SK-N-SH treated with all-trans-retinoic acid at 6 μM for 48 hours (cell line): ENCODE measurements around the gene CCDC73.

ENCODE experiments used
- ATAC-seq: fragments of 200-7000 bp; cut with Tn5 transposase; 3 replicates; pipeline ENCODE4 v1.9.1; 2020; ENCODE audit warnings: mild to moderate bottlenecking, moderate library complexity
- ARNTL ChIP-seq: fragments of 450-650 bp; formaldehyde crosslinking; IDR thresholded peaks from 2 replicates; pipeline ENCODE4 v1.5.0; 2020; ENCODE audit warnings: low read depth, mild to moderate bottlenecking, moderate library complexity, borderline replicate concordance
- BACH2 ChIP-seq: fragments of 250-450 bp; sonication (Bioruptor Pico); IDR thresholded peaks from 2 replicates; pipeline ENCODE4 v1.9.0; 2021; ENCODE audit warnings: mild to moderate bottlenecking, borderline replicate concordance
- CREB5 ChIP-seq: fragments of 250-450 bp; sonication (Bioruptor Pico); IDR thresholded peaks from 2 replicates; pipeline ENCODE4 v1.5.1; 2020; ENCODE audit warnings: low read depth, mild to moderate bottlenecking, moderate library complexity
- CSDC2 ChIP-seq: fragments of 250-450 bp; sonication (Bioruptor Pico); IDR thresholded peaks from 2 replicates; pipeline ENCODE4 v1.5.0; 2020; ENCODE audit warnings: mild to moderate bottlenecking, moderate library complexity
- GLIS3 ChIP-seq: fragments of 250-450 bp; sonication (Bioruptor Pico); IDR thresholded peaks from 2 replicates; pipeline ENCODE4 v1.5.0; 2020; ENCODE audit warnings: mild to moderate bottlenecking, moderate library complexity
- ISL1 ChIP-seq: fragments of 250-450 bp; sonication (Bioruptor Pico); IDR thresholded peaks from 2 replicates; pipeline ENCODE4 v2.1.2; 2022; ENCODE audit warnings: mild to moderate bottlenecking, moderate library complexity
- OSR1 ChIP-seq: fragments of 250-450 bp; sonication (Bioruptor Pico); IDR thresholded peaks from 2 replicates; pipeline ENCODE4 v1.8.0; 2022; ENCODE audit warnings: moderate library complexity, mild to moderate bottlenecking, inconsistent platforms
- RARB ChIP-seq: fragments of 250-450 bp; sonication (Bioruptor Pico); IDR thresholded peaks from 2 replicates; pipeline ENCODE4 v1.8.0; 2021; ENCODE audit warnings: mild to moderate bottlenecking, moderate library complexity
- SNAI2 ChIP-seq: fragments of 250-450 bp; sonication (Bioruptor Pico); IDR thresholded peaks from 2 replicates; pipeline ENCODE4 v1.5.0; 2020; ENCODE audit warnings: mild to moderate bottlenecking, moderate library complexity
- TCF4 ChIP-seq: fragments of 250-450 bp; sonication (Bioruptor Pico); IDR thresholded peaks from 2 replicates; pipeline ENCODE4 v1.8.0; 2021; ENCODE audit warnings: mild to moderate bottlenecking, moderate library complexity, borderline replicate concordance
- TOX ChIP-seq: fragments of 250-450 bp; sonication (Bioruptor Pico); IDR thresholded peaks from 2 replicates; pipeline ENCODE4 v1.8.0; 2021; ENCODE audit warnings: mild to moderate bottlenecking, moderate library complexity, borderline replicate concordance
- ZC3H10 ChIP-seq: fragments of 250-450 bp; sonication (Bioruptor Pico); IDR thresholded peaks from 2 replicates; pipeline ENCODE4 v1.5.1; 2021; ENCODE audit warnings: mild to moderate bottlenecking, moderate library complexity
- ZFP3 ChIP-seq: fragments of 250-450 bp; sonication (Bioruptor Pico); IDR thresholded peaks from 2 replicates; pipeline ENCODE4 v1.5.0; 2020; ENCODE audit warnings: mild to moderate bottlenecking, moderate library complexity
- ZFP30 ChIP-seq: fragments of 450-650 bp; formaldehyde crosslinking; IDR thresholded peaks from 2 replicates; pipeline ENCODE4 v1.5.0; 2022; ENCODE audit warnings: mild to moderate bottlenecking, moderate library complexity
- ZNF565 ChIP-seq: fragments of 450-650 bp; formaldehyde crosslinking; conservative IDR thresholded peaks from 2 replicates; pipeline ENCODE4 v1.5.0; 2020; ENCODE audit warnings: low read depth, mild to moderate bottlenecking, moderate library complexity
- ZNF70 ChIP-seq: fragments of 450-650 bp; formaldehyde crosslinking; IDR thresholded peaks from 2 replicates; pipeline ENCODE4 v1.5.0; 2020; ENCODE audit warnings: mild to moderate bottlenecking, moderate library complexity
- ZNF8 ChIP-seq: fragments of 450-650 bp; formaldehyde crosslinking; IDR thresholded peaks from 2 replicates; pipeline ENCODE4 v1.5.0; 2020; ENCODE audit warnings: mild to moderate bottlenecking, moderate library complexity
- TF ChIP-seq, protein P1 (sequence below): fragments of 250-450 bp; sonication (Bioruptor Pico); IDR thresholded peaks from 2 replicates; pipeline ENCODE4 v1.8.0; 2020; ENCODE audit warnings: mild to moderate bottlenecking, moderate library complexity, borderline replicate concordance
- TF ChIP-seq, protein P2 (sequence below): fragments of 250-450 bp; sonication (Bioruptor Pico); IDR thresholded peaks from 2 replicates; pipeline ENCODE4 v1.8.0; 2021; ENCODE audit warnings: low read depth, mild to moderate bottlenecking, moderate library complexity, borderline replicate concordance
- TF ChIP-seq, protein P3 (sequence below): fragments of 250-450 bp; sonication (Bioruptor Pico); IDR thresholded peaks from 2 replicates; pipeline ENCODE4 v1.5.1; 2021; ENCODE audit warnings: mild to moderate bottlenecking, moderate library complexity
- TF ChIP-seq, protein P4 (sequence below): fragments of 250-450 bp; sonication (Bioruptor Pico); IDR thresholded peaks from 2 replicates; pipeline ENCODE4 v1.5.0; 2020; ENCODE audit warnings: mild to moderate bottlenecking, moderate library complexity

The CCDC73 gene

DNA sequence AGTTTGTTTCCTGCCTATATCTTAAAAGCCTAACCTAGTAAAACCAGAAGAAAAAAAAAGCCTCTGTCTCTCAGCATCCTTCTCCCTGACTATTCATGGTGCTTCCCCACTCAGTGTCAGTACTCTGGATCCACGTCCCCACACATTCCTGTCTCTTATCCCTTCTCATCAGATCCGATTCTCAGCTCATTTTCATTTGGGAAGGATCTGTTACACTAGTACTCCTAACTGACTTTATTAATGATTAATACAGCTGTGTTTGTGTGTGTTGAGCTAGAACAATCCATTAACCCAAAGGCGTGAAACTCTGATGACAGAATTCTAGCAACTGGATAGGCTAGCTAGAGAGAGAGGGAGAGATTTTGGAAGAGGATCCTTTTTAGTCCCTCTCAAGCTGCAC lies 36.8 kb upstream of the CCDC73 start:
- TF ChIP-seq, protein P1, sequence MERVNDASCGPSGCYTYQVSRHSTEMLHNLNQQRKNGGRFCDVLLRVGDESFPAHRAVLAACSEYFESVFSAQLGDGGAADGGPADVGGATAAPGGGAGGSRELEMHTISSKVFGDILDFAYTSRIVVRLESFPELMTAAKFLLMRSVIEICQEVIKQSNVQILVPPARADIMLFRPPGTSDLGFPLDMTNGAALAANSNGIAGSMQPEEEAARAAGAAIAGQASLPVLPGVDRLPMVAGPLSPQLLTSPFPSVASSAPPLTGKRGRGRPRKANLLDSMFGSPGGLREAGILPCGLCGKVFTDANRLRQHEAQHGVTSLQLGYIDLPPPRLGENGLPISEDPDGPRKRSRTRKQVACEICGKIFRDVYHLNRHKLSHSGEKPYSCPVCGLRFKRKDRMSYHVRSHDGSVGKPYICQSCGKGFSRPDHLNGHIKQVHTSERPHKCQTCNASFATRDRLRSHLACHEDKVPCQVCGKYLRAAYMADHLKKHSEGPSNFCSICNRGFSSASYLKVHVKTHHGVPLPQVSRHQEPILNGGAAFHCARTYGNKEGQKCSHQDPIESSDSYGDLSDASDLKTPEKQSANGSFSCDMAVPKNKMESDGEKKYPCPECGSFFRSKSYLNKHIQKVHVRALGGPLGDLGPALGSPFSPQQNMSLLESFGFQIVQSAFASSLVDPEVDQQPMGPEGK (CRISPR knock-in tag) = no peak
- no peak for TF ChIP-seq ZFP30 (CRISPR knock-in tag)
- no peak for TF ChIP-seq GLIS3 (CRISPR knock-in tag)
- no peak for TF ChIP-seq SNAI2 (CRISPR knock-in tag)
- no peak for TF ChIP-seq ZNF8 (CRISPR knock-in tag)
- TF ChIP-seq, protein P2, sequence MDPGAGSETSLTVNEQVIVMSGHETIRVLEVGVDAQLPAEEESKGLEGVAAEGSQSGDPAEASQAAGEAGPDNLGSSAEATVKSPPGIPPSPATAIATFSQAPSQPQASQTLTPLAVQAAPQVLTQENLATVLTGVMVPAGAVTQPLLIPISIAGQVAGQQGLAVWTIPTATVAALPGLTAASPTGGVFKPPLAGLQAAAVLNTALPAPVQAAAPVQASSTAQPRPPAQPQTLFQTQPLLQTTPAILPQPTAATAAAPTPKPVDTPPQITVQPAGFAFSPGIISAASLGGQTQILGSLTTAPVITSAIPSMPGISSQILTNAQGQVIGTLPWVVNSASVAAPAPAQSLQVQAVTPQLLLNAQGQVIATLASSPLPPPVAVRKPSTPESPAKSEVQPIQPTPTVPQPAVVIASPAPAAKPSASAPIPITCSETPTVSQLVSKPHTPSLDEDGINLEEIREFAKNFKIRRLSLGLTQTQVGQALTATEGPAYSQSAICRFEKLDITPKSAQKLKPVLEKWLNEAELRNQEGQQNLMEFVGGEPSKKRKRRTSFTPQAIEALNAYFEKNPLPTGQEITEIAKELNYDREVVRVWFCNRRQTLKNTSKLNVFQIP (CRISPR knock-in tag) = no peak
- TF ChIP-seq BACH2 (CRISPR knock-in tag) = no peak
- TF ChIP-seq ISL1 (CRISPR knock-in tag) = no peak
- TF ChIP-seq, protein P3, sequence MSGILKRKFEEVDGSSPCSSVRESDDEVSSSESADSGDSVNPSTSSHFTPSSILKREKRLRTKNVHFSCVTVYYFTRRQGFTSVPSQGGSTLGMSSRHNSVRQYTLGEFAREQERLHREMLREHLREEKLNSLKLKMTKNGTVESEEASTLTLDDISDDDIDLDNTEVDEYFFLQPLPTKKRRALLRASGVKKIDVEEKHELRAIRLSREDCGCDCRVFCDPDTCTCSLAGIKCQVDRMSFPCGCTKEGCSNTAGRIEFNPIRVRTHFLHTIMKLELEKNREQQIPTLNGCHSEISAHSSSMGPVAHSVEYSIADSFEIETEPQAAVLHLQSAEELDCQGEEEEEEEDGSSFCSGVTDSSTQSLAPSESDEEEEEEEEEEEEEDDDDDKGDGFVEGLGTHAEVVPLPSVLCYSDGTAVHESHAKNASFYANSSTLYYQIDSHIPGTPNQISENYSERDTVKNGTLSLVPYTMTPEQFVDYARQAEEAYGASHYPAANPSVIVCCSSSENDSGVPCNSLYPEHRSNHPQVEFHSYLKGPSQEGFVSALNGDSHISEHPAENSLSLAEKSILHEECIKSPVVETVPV = no peak
- TF ChIP-seq ZNF565 (CRISPR knock-in tag) = no peak
- ATAC-seq = no peak

DNA sequence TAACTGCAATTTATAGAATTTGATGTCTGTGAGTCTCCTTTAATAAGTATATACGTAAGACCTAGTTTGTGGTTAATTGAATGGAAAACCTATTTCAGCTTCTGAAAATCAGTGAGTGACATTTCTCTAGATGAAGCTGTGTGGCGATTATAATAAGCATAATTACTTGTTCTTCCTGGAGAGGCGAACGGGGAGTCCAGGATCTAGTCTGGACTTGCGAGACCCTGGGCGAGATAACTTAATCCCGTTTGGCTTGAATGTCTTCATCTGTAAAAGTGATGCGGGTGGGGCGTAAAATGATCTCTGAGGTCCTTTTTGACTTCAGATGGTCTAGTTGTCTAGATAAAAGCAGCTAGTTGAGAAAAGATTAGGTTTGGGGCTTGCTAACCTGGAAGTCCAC lies 36.3 kb upstream of the CCDC73 start:
- TF ChIP-seq, protein P2 (CRISPR knock-in tag) = no peak
- TF ChIP-seq TCF4 (CRISPR knock-in tag) = no peak
- TF ChIP-seq ISL1 (CRISPR knock-in tag) = no peak
- no peak for TF ChIP-seq ZC3H10
- no peak for TF ChIP-seq RARB (CRISPR knock-in tag)
- TF ChIP-seq ZNF565 (CRISPR knock-in tag) = no peak
- TF ChIP-seq, protein P1 (CRISPR knock-in tag) = no peak
- TF ChIP-seq OSR1 = no peak
- no peak for TF ChIP-seq GLIS3 (CRISPR knock-in tag)
- no peak for TF ChIP-seq ZFP3 (CRISPR knock-in tag)
- TF ChIP-seq CSDC2 = no peak
- no peak for TF ChIP-seq ZNF8 (CRISPR knock-in tag)
- TF ChIP-seq TOX = no peak
- no peak for TF ChIP-seq ZFP30 (CRISPR knock-in tag)
- no peak for TF ChIP-seq ARNTL
- TF ChIP-seq, protein P4, sequence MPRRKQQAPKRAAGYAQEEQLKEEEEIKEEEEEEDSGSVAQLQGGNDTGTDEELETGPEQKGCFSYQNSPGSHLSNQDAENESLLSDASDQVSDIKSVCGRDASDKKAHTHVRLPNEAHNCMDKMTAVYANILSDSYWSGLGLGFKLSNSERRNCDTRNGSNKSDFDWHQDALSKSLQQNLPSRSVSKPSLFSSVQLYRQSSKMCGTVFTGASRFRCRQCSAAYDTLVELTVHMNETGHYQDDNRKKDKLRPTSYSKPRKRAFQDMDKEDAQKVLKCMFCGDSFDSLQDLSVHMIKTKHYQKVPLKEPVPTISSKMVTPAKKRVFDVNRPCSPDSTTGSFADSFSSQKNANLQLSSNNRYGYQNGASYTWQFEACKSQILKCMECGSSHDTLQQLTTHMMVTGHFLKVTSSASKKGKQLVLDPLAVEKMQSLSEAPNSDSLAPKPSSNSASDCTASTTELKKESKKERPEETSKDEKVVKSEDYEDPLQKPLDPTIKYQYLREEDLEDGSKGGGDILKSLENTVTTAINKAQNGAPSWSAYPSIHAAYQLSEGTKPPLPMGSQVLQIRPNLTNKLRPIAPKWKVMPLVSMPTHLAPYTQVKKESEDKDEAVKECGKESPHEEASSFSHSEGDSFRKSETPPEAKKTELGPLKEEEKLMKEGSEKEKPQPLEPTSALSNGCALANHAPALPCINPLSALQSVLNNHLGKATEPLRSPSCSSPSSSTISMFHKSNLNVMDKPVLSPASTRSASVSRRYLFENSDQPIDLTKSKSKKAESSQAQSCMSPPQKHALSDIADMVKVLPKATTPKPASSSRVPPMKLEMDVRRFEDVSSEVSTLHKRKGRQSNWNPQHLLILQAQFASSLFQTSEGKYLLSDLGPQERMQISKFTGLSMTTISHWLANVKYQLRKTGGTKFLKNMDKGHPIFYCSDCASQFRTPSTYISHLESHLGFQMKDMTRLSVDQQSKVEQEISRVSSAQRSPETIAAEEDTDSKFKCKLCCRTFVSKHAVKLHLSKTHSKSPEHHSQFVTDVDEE (CRISPR knock-in tag) = no peak
- TF ChIP-seq CREB5 (CRISPR knock-in tag) = no peak
- no peak for TF ChIP-seq BACH2 (CRISPR knock-in tag)
- no peak for TF ChIP-seq ZNF70 (CRISPR knock-in tag)
- TF ChIP-seq, protein P3 = no peak
- ATAC-seq = no peak
